ENCODE results near the gene CSPG4. TPM values are rescaled to one million over a fixed set of nuclear protein-coding genes. Genes with fewer than 3 reads are reported as not detected.
"Not testable (repeated sequence)": the region's sequence is repeated elsewhere in the genome, so short reads cannot be mapped to it uniquely, and the experiment has no call there.

The CSPG4 gene
- total RNA-seq, 1 experiment from 2014 or later, result 32.3 TPM

DNA sequence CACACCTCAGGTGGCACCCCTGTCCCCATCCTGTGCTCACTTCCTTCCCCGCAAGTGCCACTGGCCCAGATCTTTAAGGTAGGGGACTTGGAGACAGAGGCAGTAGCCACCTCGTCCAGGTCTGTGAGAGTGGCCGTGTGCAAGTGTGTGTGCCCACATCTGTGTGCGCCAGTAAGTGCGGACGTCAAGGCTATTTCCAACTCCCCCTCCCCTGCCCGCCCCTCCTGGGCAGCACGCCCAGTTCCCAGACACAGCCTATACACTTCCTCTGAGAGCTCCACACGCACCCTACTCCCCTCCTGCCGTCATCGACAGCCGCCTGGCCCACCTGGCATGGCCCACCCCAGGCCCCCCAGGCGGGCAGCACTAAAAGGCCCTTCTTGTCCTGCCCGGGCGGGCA is 3.2 kb downstream of the CSPG4 start:
- DNase-seq (ENCODE audit: low spot score); in situ Hi-C loops (cut with HindIII; ENCODE audit: low sequenced_read_pairs): not testable (repeated sequence)

DNA sequence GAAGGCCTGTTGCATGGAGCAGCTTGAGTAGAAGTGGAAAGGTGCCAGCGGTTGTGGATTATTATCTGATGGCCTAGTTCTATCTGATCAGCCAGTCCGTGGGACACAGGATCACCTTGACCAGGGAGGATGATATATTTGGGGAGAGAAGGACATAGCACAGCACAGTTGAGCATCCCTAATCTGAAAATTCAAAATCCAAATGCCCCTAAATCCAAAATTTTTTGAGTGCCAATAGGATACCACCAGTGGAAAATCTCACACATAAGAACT is 6.0 kb downstream of the CSPG4 start:
- in situ Hi-C loops (cut with HindIII; ENCODE audit: low sequenced_read_pairs), result no loop called here
- no peak for DNase-seq (ENCODE audit: low spot score)

GRCh38 chr15:75705854-75706681 is 6.6 kb downstream of the CSPG4 start:
- in situ Hi-C loops (cut with HindIII; ENCODE audit: low sequenced_read_pairs), result no loop called here

GRCh38 chr15:75705375-75705774 is 7.3 kb downstream of the CSPG4 start:
- in situ Hi-C loops (cut with HindIII; ENCODE audit: low sequenced_read_pairs), result not testable (repeated sequence)

More at GRCh38 chr15:75705854-75706681, 6.6 kb downstream of the CSPG4 start:
- no peak for DNase-seq (ENCODE audit: low spot score)

GRCh38 chr15:75704618-75705017 is 8.0 kb downstream of the CSPG4 start:
- no peak for DNase-seq (ENCODE audit: low spot score)
- in situ Hi-C loops (cut with HindIII; ENCODE audit: low sequenced_read_pairs), result no loop called here

More at GRCh38 chr15:75705375-75705774, 7.3 kb downstream of the CSPG4 start:
- DNase-seq (ENCODE audit: low spot score), result not testable (repeated sequence)

DNA sequence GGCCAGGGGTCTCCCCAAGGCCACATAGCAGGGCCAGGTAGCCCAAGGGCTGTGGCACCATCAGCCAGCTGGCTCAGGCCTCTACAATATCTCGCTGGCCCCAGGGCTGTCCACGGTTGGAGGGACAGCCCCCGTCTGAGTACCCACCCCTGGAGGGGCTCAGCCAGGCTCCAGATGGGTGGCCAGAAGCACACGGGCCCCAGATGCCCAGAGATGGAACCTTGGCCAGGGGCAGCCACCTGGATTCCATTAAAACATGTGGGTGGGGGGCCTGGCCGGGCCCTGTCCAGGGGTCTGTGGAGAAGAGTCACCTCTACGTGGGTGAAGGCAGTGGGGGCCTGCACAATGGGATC is 8.4 kb downstream of the CSPG4 start:
- no peak for DNase-seq (ENCODE audit: low spot score)
- in situ Hi-C loops (cut with HindIII; ENCODE audit: low sequenced_read_pairs), result no loop called here

DNA sequence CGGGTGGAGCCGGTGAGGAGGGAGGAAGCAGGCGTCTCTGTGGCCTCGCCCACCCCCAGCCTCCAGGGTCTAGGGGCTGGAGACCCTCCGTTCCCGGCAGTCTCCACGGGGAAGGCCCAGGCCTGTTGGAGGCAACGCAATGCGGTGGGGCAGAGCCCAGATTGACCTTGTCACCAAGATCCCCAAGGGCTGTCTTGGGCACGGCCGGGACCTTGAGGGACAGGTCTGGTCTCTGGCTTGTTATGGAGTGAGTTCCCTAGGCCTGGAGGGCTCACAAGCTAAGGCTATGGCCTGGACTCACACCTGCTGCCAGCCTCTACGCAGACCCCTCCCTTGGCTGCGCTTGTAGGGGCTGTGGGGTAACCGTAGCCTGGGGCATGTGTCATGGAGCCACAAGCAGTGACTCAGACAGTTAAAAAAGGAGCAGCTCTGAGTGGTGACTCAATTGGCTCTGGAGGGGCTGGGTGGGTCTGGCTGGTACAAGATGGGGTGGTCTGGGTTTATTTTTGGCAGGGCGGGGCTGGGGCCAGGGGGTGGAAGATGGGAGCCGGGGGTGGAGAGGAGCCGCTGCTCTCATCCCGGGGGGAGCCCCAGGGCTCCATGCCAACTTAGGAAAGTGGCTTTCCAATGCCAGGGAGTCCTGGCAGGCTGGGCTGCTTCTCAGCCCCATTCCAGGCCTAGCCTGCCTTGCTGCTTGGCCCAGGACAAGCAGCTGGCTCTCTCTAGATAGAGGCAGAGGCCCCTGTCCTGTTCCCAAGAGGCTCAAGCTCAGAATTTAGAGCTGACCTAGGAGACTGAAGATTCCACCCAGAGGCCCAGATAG is 9.0 kb downstream of the CSPG4 start:
- DNase-seq (ENCODE audit: low spot score); in situ Hi-C loops (cut with HindIII; ENCODE audit: low sequenced_read_pairs): not testable (repeated sequence)

DNA sequence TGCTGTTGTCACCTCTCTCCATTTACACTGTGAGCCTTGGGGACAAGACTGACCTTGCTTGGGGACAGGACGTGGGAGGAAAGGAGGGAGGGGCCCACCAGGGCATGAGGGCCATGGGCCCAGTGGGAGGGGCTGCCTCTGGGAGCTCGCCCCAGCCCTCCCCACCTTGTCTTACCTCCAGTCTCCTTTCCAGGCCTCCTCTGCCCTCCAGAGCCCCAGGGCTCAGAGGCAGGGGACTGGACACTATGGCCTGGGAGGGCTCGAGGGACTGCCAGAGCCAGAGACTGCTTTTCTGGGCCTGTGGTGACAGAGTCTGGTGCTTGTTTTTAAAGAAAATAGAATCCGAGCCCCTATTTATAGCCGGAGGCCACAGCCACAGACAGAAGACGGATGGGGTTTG is 10.2 kb downstream of the CSPG4 start:
- in situ Hi-C loops (cut with HindIII; ENCODE audit: low sequenced_read_pairs), result no loop called here
- no peak for DNase-seq (ENCODE audit: low spot score)

- in situ Hi-C loops (cut with HindIII; ENCODE audit: low sequenced_read_pairs); DNase-seq (ENCODE audit: low spot score): not testable (repeated sequence)
Measured at GRCh38 chr15:75701071-75702003, 11.3 kb downstream of the CSPG4 start.

- DNase-seq (ENCODE audit: low spot score); in situ Hi-C loops (cut with HindIII; ENCODE audit: low sequenced_read_pairs): not testable (repeated sequence)
Measured at GRCh38 chr15:75699961-75700874, 12.4 kb downstream of the CSPG4 start.

DNA sequence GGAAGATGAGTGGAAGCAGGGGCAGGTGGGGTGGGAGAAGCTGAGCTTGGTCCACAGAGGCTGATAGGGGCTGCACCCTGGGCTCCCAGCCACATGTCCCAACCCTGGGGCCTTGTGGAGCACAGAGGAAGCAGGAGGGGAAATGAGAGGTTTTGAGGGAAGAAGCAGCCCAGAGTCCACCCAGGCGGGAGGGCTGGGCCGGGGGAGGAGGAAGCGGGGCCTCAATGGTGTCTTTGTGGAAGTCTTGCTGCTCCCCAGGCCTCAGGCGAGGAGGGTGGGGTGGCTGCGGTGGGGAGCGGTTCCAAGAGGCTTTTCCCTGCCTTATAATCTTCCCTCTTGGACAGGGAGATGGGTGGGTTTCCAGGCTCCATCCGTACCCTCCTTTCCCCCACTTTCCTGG is 13.1 kb downstream of the CSPG4 start:
- in situ Hi-C loops (cut with HindIII; ENCODE audit: low sequenced_read_pairs); DNase-seq (ENCODE audit: low spot score): not testable (repeated sequence)

DNA sequence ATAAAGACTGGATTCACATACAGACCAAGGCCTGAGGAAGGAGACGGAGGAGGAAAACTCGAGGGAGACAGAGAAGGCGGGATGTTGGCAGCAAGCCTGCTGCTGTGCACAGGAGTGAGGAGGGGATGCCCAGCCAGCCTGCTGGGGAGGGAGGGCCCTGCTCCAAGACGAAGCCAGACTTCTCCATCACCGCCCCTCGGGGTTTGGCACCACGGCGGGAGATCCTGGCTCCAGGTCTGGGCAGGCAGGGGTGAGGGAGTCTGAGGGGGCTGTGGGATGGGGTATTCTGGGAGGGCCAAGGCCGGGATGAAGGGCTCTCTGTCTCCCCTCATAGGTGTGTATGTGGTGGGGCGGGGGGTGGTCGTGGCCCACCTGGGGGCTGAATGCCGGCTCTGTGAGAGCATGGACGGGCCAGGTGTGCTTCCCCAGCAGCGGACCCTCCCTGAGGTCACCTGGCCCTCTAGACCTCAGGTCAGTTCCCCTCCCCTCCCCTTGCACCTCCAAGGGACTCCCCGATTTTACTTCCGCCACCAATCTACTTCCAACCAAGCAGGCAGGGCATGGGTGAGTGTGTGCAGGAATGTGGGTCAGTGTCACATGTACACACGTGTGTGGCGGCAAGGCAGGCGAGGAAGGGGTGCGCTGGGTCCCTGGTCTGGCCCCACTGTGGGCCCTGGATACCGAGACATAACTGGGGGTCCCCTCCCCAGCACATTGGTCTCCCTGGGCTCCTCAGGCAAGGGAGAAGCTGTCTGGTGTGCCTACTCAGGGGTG is 14.5 kb downstream of the CSPG4 start:
- DNase-seq (ENCODE audit: low spot score); in situ Hi-C loops (cut with HindIII; ENCODE audit: low sequenced_read_pairs): not testable (repeated sequence)

DNA sequence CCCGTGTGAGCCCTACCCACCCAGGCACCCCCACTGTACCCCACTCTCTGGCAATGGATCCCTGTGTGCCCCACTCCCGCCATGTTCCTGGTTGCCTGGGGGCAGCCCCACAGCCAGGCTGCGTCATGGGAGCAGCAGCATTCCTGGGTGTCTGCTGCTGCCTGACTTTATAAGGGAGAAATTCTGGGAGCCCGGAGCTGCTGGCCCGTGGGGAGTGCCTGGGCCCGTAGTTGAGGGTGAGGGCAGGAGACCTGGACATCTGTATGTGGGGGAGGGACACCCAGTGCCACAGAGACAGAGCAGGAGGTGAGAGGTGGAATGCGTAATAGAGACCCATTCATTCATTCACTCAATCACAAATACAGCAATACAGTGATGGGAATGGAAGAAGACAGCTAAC is 15.1 kb downstream of the CSPG4 start:
- in situ Hi-C loops (cut with HindIII; ENCODE audit: low sequenced_read_pairs), result no loop called here
- DNase-seq (ENCODE audit: low spot score), result no peak

- in situ Hi-C loops (cut with HindIII; ENCODE audit: low sequenced_read_pairs), result no loop called here
- DNase-seq (ENCODE audit: low spot score), result no peak
Measured at GRCh38 chr15:75696854-75697259, 15.8 kb downstream of the CSPG4 start.

GRCh38 chr15:75696311-75696720 is 16.3 kb downstream of the CSPG4 start:
- in situ Hi-C loops (cut with HindIII; ENCODE audit: low sequenced_read_pairs), result no loop called here
- DNase-seq (ENCODE audit: low spot score), result no peak

- in situ Hi-C loops (cut with HindIII; ENCODE audit: low sequenced_read_pairs), result no loop called here
- DNase-seq (ENCODE audit: low spot score), result no peak
Measured at GRCh38 chr15:75695634-75696310, 16.9 kb downstream of the CSPG4 start.

DNA sequence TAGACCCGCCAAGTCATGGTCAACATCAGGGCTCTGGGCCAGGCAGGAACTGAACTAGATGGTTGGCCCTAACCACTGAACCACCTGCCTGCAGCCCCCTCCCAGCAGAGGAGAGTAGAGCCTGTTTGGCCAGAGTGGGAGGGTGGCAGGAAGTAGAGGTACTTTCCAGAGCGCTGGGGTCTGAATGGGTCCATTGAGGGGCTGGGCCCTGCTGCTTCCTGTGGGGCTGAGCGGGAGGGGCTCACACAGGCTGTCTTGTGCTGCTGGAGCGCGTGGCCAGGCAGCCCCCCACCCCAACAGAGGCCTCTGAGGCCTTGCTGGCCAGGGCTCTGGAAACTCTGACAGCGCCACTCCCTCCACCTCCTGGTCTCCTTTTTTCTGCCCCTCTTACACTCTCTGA is 17.4 kb downstream of the CSPG4 start:
- in situ Hi-C loops (cut with HindIII; ENCODE audit: low sequenced_read_pairs), result no loop called here
- no peak for DNase-seq (ENCODE audit: low spot score)

Data from G401 (cell line).